Measurements from ENCODE around the gene GRK3.

GRK3 gene

GRCh38 chr22:25629613-25630012, 65.1 kb downstream of the GRK3 start:
- no peak for DNase-seq

GRCh38 chr22:25630447-25630846, 66.0 kb downstream of the GRK3 start:
- no peak for DNase-seq

DNA sequence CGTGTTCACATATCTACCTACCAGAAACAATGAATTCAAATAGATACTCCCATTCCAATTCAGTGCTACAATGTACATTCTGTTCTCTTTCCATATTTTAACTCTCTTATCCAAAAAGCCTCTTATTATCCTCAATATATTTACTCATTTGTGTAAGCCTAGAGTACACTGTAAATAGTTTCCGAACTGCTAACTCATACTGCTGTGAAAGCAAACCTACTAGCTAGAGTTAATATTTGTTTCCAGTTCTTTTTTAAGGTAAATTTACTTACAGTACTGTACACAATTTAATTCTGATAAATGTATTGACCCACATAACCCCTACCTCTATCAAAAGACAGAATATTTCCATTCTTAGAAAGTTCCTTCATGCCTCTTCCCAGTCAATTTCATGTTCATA, 71.8 kb downstream of the GRK3 start:
- no peak for DNase-seq

DNA sequence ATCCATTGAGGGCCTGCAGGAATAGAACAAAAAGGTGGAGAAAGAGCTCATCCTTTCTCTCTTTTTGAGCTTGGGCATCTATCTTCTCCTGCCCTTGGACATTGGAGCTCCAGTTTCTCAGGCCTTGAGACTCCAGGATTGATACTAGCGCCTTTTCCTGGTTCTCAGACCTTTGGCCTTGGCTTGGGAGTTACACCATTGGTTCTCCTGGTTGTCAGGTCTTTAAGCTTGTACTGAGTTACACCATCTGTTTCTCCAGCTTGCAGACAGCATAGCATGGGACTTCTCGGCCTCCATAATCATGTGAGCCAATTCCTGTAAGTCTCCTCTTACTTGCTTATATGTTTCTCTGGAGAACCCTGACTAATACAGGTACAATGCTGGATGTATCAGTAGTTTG, 72.6 kb downstream of the GRK3 start:
- no peak for DNase-seq

GRCh38 chr22:25637672-25638071, 73.2 kb downstream of the GRK3 start:
- no peak for DNase-seq

DNA sequence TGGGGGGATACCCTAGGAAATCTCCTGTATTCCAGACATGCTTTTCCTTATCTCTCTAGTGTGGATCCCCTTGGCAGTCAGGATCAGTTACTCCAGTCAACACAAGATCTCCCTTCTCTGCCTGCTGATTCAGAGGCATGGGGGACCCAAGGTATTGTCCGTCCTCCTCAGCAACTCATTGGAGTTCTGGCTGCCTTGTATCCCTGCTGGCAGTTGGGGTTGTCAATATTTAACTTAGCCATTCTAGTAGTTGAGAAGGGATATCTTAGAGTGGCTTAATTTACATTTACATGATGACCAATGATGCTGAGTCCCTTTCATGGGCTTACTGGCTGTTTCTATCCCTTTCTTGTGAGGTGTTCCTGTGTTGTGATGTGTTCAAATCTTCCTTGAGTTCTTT, 74.2 kb downstream of the GRK3 start:
- DNase-seq, result no peak

DNA sequence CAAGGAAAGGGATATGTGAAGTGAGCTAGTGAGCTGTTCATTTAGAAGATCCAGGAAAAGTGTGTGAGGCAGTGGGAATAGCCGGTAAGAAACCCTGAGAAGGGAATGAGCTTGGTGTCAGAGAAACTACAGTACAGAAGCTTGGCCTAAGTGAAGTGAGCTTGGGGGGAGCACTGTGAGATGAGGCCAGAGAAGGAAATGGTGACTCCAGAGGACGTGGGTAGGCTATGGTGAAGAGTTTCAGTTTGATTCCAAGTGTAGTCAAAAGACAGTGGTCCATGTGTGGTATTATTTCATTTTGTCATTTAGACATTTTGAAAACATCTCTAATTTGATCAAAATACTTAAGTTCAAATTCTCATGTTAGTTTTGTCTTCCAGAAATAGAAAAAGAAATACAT, 77.2 kb downstream of the GRK3 start:
- no peak for DNase-seq

GRCh38 chr22:25643232-25644000, 78.9 kb downstream of the GRK3 start:
- DNase-seq, result no peak

DNA sequence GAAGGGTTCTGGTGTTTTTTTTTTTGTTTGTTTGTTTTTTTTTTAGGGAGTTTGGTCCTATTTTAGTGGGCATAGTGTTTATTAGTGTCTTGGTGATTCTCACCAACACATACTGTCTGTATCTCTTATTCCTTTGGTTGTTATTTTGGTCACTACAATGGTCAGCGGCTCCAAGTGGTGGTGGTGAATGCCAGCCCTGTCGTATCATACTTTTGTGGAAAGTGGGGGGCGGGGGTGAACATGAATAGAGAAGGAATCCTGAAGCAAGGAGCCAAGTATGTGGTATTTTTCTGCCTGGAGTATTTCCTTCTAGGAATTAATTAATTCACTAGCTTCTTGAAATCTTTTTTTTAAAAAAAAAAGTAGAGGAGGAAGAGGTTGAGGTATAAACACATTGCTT, 79.6 kb downstream of the GRK3 start:
- no peak for DNase-seq

- no peak for DNase-seq
These were observed 80.8 kb downstream of the GRK3 start for GRCh38 chr22:25645266-25645665.

DNA sequence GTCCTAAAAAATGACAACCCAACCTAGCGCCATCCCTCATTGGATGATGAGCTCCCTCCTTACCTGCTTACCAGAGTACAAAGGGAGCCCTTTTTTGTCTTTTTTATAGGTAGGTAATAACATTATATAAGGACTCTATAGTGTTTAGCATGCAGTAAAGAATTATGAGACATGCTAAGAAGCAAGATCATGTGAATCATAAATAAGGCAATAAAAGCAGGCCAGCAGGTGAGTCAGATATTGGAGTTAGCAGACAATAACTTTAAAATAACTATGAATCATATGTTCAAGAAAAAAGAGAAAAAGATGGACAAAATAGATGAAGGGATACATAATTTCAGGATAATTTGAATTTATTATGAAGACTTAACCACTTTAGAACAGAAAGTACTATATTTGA, 81.5 kb downstream of the GRK3 start:
- no peak for DNase-seq

- peak; percentile 50 to 61 for DNase-seq
These were observed 86.4 kb downstream of the GRK3 start for GRCh38 chr22:25650833-25651232.

DNA sequence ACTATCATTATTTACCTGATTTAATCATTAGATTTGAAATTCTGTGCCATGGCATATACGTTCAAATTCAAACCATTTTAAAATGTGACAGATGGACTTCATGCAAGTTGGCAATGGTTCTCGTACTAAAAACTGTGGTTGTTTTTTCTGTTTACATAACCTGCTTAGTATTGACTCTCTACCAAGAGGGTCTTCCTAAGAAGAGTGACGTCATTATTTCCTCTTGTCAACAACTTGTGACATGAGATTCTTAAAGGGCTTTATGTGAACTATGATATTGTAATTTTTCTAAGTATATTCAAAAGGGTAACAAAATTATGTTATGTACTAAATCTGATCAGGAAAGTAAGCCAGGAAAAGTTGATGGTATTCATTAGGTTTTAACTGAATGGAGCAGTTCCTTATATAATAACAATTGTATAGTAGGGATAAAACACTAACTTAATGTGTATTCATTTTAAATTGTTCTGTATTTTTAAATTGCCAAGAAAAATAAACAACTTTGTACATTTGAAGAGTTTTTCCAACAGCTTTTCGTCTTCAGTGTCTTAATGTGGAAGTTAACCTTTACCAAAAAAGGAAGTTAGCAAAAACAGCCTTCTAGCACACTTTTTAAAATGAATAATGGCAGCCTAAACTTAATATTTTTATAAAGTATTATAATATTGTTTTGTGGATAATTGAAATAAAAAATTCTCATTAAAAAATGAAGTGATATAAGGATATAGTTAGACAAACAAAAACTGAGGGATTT, 87.0 kb downstream of the GRK3 start:
- peak; percentile 4 to 21 for DNase-seq

DNA sequence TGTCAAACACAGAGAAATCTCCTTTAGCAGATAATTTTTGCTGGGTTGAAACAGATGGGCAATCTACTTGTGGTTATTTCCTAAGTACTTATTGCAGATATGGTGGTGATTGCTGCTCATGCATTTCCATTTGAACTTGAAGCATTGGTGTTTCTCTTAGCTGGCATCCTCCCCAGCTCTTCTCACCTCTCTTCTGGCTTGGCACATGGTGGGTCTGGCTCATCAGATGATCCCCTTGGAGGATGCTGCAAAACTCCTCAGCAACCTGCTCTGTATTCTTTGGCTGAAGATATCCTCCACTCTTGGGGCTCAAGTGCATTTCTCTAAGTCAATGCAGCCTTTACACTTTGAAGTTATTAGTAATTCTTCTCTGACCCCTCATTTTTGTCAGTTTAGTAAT, 90.2 kb downstream of the GRK3 start:
- DNase-seq, result no peak

- no peak for DNase-seq
These were observed 91.0 kb downstream of the GRK3 start for GRCh38 chr22:25655371-25655935.

- DNase-seq, result no peak
These were observed 92.2 kb downstream of the GRK3 start for GRCh38 chr22:25656724-25657123.

DNA sequence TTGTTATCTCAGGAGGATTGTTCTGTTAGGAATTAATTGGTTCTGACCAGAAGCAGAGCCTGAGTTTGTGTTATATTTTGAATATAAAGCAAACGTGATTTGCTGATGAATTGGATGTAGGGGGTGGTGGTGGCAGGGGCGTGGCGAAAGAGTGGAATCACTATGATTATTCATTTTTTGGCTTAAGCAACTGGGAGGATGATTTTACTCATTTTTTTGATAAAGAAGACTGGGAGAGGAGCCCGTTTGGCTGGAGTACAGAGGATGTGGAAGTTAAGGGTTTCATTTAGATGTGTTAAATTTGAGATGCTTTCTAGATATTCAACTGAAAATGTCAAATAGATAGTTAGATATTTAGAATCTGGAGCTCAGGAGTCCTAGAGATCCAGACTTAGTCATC, 94.2 kb downstream of the GRK3 start:
- DNase-seq, result no peak

GRCh38 chr22:25659413-25659812, 94.9 kb downstream of the GRK3 start:
- DNase-seq, result no peak

GRCh38 chr22:25660336-25660735, 95.9 kb downstream of the GRK3 start:
- DNase-seq, result no peak

GRCh38 chr22:25661073-25661472, 96.6 kb downstream of the GRK3 start:
- no peak for DNase-seq

GRCh38 chr22:25663654-25664053, 99.2 kb downstream of the GRK3 start:
- DNase-seq, result no peak

DNA sequence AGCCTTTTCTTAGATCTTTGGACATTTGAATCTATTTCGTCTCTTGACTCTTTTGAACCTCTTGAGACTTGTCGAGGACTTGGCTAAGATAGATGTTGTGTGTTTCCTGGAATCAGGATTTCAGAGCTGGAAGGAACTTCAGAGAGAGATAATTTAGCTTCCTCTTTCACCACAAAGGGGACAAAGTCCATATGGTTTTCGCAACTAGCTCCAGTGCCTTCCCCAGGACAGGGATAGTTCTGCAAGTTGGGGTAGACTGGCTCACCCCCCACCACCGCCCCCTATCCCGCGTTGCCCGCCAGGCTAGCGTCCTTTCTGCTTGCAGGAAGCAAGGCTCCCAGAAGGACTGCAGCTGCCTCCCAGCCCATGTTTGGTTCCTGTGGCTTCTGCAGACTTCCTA, 101.8 kb downstream of the GRK3 start:
- peak in 1 of 2 experiments; percentile 25 for DNase-seq

GRCh38 chr22:25668437-25668836, 104.0 kb downstream of the GRK3 start:
- DNase-seq, result no peak

Measured in AML-193 (cell line).